Panc1 (cell line): ENCODE results near the gene ATRAID.

Source experiments
- CTCF ChIP-seq: fragments of 450-650 bp; IDR thresholded peaks from 2 replicates; pipeline ENCODE4 v1.5.1; 2017; ENCODE audit warnings: mild to moderate bottlenecking
- TCF7L2 ChIP-seq: IDR thresholded peaks from 2 replicates; pipeline ENCODE4 v1.6.1; 2011; ENCODE audit warnings: mild to moderate bottlenecking, low read depth, low read length, inconsistent platforms

GRCh38 chr2:27206346-27206745 is 5.5 kb upstream of the ATRAID start:
- TF ChIP-seq CTCF (no peak), TCF7L2 (no peak)
